ENCODE measurements around the gene TCAIM. TPM values are rescaled to one million over a fixed set of nuclear protein-coding genes. Genes with fewer than 3 reads are reported as not detected.

Gene TCAIM
- polyA plus RNA-seq, 2 donors = 9.7 TPM

DNA sequence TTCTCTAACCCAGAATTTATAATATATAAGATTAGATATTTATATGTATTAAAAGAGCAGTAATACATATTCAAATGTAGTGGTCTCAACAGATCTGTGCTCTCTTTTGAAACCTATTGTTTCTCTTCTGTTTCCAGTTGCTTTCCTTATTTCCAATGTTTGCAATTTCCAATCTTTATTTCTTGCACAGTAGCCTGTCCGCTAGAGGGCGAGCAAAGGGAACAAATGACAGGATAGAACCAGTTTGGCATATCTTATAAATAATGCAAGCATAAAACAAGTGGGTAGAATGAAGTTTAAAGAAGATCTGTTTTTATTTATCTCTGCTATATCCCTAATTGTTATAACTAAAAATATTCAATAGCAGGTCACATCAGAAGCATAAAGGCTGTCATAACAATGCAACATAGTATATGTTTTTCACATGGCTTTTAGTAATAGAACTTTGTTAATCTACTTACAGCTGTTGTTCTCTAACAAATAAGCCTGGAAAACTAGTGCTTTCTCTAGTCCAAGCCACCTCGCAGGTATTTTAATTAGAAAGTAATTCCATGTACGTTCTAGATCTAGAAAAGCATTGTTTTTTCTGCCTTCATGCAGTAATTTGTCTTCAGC lies 15.1 kb upstream of the TCAIM start:
- H3K9me3 ChIP-seq (ENCODE audit: control insufficient read depth in 2 of 2, insufficient read depth in 1 of 2, low read depth in 1 of 2, low read length in 1 of 2) = no peaks in the 10 kb centered on the region
- H3K36me3 ChIP-seq (ENCODE audit: control insufficient read depth in 2 of 2, insufficient read depth in 2 of 2, low read length in 1 of 2) = no peaks in the 10 kb centered on the region
- 4 to 5% methylated on average over 4 of the region's 4 CpGs for WGBS, 2 donors
- no peak overlapping the region for H3K4me3 ChIP-seq (ENCODE audit: low read depth in 1 of 2, low read length in 2 of 2)
- H3K27me3 ChIP-seq (ENCODE audit: control insufficient read depth in 1 of 2, insufficient read depth in 2 of 2, low read length in 2 of 2) = no peaks in the 10 kb centered on the region
- H3K27ac ChIP-seq (ENCODE audit: low read depth in 2 of 2, low read length in 1 of 2) = no peak overlapping the region
- no peaks in the 10 kb centered on the region for H3K4me1 ChIP-seq (ENCODE audit: control insufficient read depth in 2 of 2, insufficient read depth in 2 of 2, low read length in 1 of 2)

DNA sequence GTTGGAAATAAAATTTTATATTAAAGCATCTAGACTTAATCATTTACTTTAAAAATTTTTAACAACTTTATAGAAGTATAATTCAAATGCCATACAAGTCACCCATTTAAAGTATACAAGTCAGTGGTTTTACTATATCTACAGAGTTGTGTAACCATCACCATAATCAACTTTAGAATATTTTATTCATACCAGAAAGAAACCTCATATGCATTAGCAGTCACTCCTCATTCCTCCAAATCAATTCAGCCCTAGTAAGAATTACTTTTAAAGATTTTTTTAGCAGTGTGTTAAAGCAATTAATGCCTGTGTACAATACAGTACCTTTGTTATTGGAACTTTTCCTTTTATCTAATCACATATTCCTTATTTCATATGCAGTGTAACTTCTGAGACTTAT lies 14.0 kb upstream of the TCAIM start:
- Histone ChIP-seq H3K27ac (ENCODE audit: low read depth in 2 of 2, low read length in 1 of 2) (no peak overlapping the region), H3K36me3 (ENCODE audit: control insufficient read depth in 2 of 2, insufficient read depth in 2 of 2, low read length in 1 of 2) (no peaks in the 10 kb centered on the region), H3K4me1 (ENCODE audit: control insufficient read depth in 2 of 2, insufficient read depth in 2 of 2, low read length in 1 of 2) (no peaks in the 10 kb centered on the region), H3K4me3 (ENCODE audit: low read depth in 1 of 2, low read length in 2 of 2) (no peak overlapping the region), H3K9me3 (ENCODE audit: control insufficient read depth in 2 of 2, insufficient read depth in 1 of 2, low read depth in 1 of 2, low read length in 1 of 2) (no peaks in the 10 kb centered on the region), H3K27me3 (ENCODE audit: control insufficient read depth in 1 of 2, insufficient read depth in 2 of 2, low read length in 2 of 2) (no peaks in the 10 kb centered on the region)

DNA sequence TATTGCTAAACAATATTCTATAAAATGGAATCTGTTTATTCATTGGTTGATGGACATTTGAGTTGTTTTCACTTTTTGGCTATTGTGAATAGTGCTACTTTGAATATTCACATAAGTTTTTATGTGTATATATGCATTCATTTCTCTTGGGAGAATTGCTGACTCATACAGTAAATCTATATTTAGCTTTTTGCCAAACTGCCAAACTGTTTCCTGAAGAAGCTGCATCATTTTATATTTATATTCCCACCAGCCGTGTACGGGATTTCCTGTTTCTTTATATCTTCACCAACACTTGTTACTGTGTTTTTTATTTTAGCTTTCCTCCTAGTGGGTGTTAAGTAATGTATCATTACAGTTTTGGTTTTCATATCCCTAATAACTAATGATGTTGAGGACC lies 12.5 kb upstream of the TCAIM start:
- H3K27me3 ChIP-seq (ENCODE audit: control insufficient read depth in 1 of 2, insufficient read depth in 2 of 2, low read length in 2 of 2) = no peaks in the 10 kb centered on the region
- 38 to 47% methylated on average over 2 of the region's 2 CpGs for WGBS, 2 donors

DNA sequence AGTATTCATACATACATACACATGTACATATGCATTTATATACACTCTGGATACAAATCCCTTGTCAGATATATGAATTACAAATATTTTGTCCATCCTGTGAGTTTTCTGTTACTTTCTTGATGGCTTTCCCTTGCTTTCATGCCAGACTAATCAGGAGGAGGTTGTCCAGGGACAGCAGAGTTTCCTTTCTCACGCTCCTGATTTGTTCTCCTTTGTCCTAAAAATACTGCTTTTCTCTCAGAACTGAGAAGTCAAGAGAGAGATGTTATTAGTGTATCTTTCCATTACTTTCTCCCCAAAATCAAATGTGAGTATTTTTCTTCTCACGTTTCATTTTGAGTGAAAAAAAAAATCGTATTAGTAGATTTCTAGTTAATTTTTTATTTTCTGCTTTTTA lies 12.1 kb upstream of the TCAIM start:
- Histone ChIP-seq H3K4me1 (ENCODE audit: control insufficient read depth in 2 of 2, insufficient read depth in 2 of 2, low read length in 1 of 2) (no peaks in the 10 kb centered on the region), H3K9me3 (ENCODE audit: control insufficient read depth in 2 of 2, insufficient read depth in 1 of 2, low read depth in 1 of 2, low read length in 1 of 2) (no peaks in the 10 kb centered on the region), H3K27ac (ENCODE audit: low read depth in 2 of 2, low read length in 1 of 2) (no peak overlapping the region), H3K36me3 (ENCODE audit: control insufficient read depth in 2 of 2, insufficient read depth in 2 of 2, low read length in 1 of 2) (no peaks in the 10 kb centered on the region), H3K27me3 (ENCODE audit: control insufficient read depth in 1 of 2, insufficient read depth in 2 of 2, low read length in 2 of 2) (no peaks in the 10 kb centered on the region), H3K4me3 (ENCODE audit: low read depth in 1 of 2, low read length in 2 of 2) (no peak overlapping the region)
- 81 to 85% methylated on average over 3 of the region's 3 CpGs for WGBS, 2 donors

More for the DNA sequence above, 12.5 kb upstream of the TCAIM start:
- Histone ChIP-seq H3K4me1 (ENCODE audit: control insufficient read depth in 2 of 2, insufficient read depth in 2 of 2, low read length in 1 of 2) (no peaks in the 10 kb centered on the region), H3K9me3 (ENCODE audit: control insufficient read depth in 2 of 2, insufficient read depth in 1 of 2, low read depth in 1 of 2, low read length in 1 of 2) (no peaks in the 10 kb centered on the region), H3K4me3 (ENCODE audit: low read depth in 1 of 2, low read length in 2 of 2) (no peak overlapping the region), H3K36me3 (ENCODE audit: control insufficient read depth in 2 of 2, insufficient read depth in 2 of 2, low read length in 1 of 2) (no peaks in the 10 kb centered on the region), H3K27ac (ENCODE audit: low read depth in 2 of 2, low read length in 1 of 2) (no peak overlapping the region)

DNA sequence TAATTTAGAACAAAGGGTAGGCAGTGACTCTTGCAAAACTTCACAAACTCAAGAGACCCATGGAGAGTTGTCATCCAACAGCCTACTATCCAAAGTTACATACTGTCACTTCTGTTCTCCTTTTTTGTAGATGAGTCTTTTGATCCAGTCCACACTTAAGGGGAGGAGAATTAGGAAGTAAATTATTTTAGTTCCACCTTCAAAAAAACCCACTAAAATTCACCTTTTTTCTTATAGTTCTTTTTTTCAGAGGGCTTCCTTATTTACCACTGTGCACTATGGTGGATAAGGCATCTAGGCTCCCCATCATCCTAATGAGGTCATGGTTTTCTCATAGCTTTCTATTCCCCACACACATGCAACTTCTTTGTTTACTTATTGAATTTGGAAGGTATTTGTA lies 8.6 kb upstream of the TCAIM start:
- Histone ChIP-seq H3K27ac (ENCODE audit: low read depth in 2 of 2, low read length in 1 of 2) (no peak overlapping the region), H3K4me3 (ENCODE audit: low read depth in 1 of 2, low read length in 2 of 2) (no peak overlapping the region), H3K36me3 (ENCODE audit: control insufficient read depth in 2 of 2, insufficient read depth in 2 of 2, low read length in 1 of 2) (no peaks in the 10 kb centered on the region), H3K9me3 (ENCODE audit: control insufficient read depth in 2 of 2, insufficient read depth in 1 of 2, low read depth in 1 of 2, low read length in 1 of 2) (no peaks in the 10 kb centered on the region), H3K27me3 (ENCODE audit: control insufficient read depth in 1 of 2, insufficient read depth in 2 of 2, low read length in 2 of 2) (no peaks in the 10 kb centered on the region), H3K4me1 (ENCODE audit: control insufficient read depth in 2 of 2, insufficient read depth in 2 of 2, low read length in 1 of 2) (no peaks in the 10 kb centered on the region)

DNA sequence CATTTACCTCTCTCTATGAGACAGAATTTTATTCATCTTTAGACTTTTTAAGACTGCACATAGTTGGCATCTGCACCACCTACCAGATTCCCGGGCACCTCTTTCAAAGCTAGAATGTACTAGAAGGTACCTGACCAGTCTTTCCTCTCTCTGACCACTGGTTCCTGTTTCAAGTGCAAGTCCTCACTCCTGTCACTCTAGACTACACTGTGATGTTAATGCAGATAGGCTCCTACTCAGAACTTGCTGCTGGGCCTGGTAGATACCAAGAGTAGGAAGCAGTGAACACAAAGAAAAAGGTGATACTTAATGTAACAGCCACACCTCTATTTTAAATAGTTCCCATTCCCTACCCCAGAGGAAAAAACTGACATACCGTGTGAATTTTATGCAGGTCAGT lies 8.1 kb upstream of the TCAIM start:
- H3K4me1 ChIP-seq (ENCODE audit: control insufficient read depth in 2 of 2, insufficient read depth in 2 of 2, low read length in 1 of 2) = no peaks in the 10 kb centered on the region
- 83 to 86% methylated on average over 2 of the region's 2 CpGs for WGBS, 2 donors
- H3K36me3 ChIP-seq (ENCODE audit: control insufficient read depth in 2 of 2, insufficient read depth in 2 of 2, low read length in 1 of 2) = no peaks in the 10 kb centered on the region
- no peaks in the 10 kb centered on the region for H3K27me3 ChIP-seq (ENCODE audit: control insufficient read depth in 1 of 2, insufficient read depth in 2 of 2, low read length in 2 of 2)
- no peak overlapping the region for H3K27ac ChIP-seq (ENCODE audit: low read depth in 2 of 2, low read length in 1 of 2)
- no peaks in the 10 kb centered on the region for H3K9me3 ChIP-seq (ENCODE audit: control insufficient read depth in 2 of 2, insufficient read depth in 1 of 2, low read depth in 1 of 2, low read length in 1 of 2)
- H3K4me3 ChIP-seq (ENCODE audit: low read depth in 1 of 2, low read length in 2 of 2) = no peak overlapping the region

DNA sequence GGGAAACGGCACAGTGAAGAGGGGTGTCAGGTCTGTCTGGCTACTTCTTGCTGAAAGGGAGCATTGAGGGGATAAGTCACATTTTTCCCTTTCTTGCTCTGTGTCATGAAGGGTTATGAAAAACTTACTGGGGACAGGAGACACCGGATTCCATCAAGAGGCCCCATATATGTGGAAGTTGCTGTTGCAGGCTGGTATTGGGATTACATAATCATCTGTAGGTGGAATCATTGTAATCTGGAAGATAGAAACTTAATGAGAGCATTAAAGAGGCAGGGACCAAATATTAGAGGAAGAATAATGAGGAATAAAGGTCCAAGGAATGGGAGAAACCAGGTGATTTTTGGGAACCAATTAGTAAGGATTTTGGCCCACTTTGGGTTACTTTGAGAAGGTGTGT lies 4.2 kb upstream of the TCAIM start:
- Histone ChIP-seq H3K36me3 (ENCODE audit: control insufficient read depth in 2 of 2, insufficient read depth in 2 of 2, low read length in 1 of 2) (no peaks in the 10 kb centered on the region), H3K4me1 (ENCODE audit: control insufficient read depth in 2 of 2, insufficient read depth in 2 of 2, low read length in 1 of 2) (peaks cover 0 to 2% of the 10 kb centered on the region in 2 donors), H3K27ac (ENCODE audit: low read depth in 2 of 2, low read length in 1 of 2) (no peak overlapping the region), H3K27me3 (ENCODE audit: control insufficient read depth in 1 of 2, insufficient read depth in 2 of 2, low read length in 2 of 2) (no peaks in the 10 kb centered on the region), H3K4me3 (ENCODE audit: low read depth in 1 of 2, low read length in 2 of 2) (no peak overlapping the region), H3K9me3 (ENCODE audit: control insufficient read depth in 2 of 2, insufficient read depth in 1 of 2, low read depth in 1 of 2, low read length in 1 of 2) (no peaks in the 10 kb centered on the region)
- 89 to 94% methylated on average over 2 of the region's 2 CpGs for WGBS, 2 donors

DNA sequence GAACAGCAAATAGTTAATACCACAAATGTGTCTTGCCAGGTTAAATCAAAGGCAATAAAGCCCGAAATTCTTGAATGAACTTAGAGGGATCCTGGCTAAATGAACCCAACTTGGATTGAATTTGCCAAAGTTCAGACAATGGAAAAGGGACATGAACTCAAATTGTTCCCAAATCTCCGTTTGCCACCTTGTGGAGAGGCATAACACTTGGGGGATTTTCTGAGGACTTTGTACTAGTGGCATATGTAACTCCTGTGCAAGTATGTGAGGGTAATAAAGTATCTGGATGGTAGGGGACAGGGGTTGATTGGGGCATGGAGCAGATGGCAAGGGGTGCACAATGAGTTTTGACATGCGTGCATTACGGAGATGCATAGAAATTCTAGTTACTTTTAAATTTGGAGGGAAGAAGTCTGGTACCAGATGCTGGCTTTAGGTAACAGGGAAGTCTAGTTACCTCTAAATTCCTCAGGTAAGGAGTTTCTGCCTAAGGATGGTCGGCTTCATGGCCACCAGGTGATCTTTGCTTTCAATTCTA lies 1.2 kb upstream of the TCAIM start:
- WGBS, 2 donors = 48 to 50% methylated on average over 5 of the region's 5 CpGs
- Histone ChIP-seq H3K27ac (ENCODE audit: low read depth in 2 of 2, low read length in 1 of 2) (peak overlapping the region; percentile 53 to 96), H3K4me3 (ENCODE audit: low read depth in 1 of 2, low read length in 2 of 2) (peak overlapping the region in 1 of 2 donors; percentile 87), H3K9me3 (ENCODE audit: control insufficient read depth in 2 of 2, insufficient read depth in 1 of 2, low read depth in 1 of 2, low read length in 1 of 2) (no peaks in the 10 kb centered on the region), H3K27me3 (ENCODE audit: control insufficient read depth in 1 of 2, insufficient read depth in 2 of 2, low read length in 2 of 2) (no peaks in the 10 kb centered on the region), H3K36me3 (ENCODE audit: control insufficient read depth in 2 of 2, insufficient read depth in 2 of 2, low read length in 1 of 2) (no peaks in the 10 kb centered on the region), H3K4me1 (ENCODE audit: control insufficient read depth in 2 of 2, insufficient read depth in 2 of 2, low read length in 1 of 2) (peaks cover 0 to 2% of the 10 kb centered on the region in 2 donors)

DNA sequence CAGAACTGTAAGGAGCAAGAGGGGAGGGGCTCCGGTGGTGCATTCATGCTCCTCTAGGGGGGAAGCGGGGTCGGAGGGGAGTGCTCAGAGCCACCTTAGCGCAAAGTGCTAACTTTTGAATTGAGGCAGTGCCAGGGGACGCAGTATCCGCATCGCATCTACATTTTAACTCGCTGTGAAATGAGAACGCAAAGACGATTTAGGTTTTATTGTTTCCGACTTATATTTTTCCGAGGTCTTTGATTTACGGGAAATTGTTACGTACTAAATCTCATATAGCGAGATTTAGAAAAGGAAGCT lies 212 bp downstream of the TCAIM start:
- no peaks in the 10 kb centered on the region for H3K27me3 ChIP-seq (ENCODE audit: control insufficient read depth in 1 of 2, insufficient read depth in 2 of 2, low read length in 2 of 2)
- peak overlapping the region; percentile 80 to 87 for H3K4me3 ChIP-seq (ENCODE audit: low read depth in 1 of 2, low read length in 2 of 2)
- H3K4me1 ChIP-seq (ENCODE audit: control insufficient read depth in 2 of 2, insufficient read depth in 2 of 2, low read length in 1 of 2) = peaks cover 0 to 2% of the 10 kb centered on the region in 2 donors
- no peaks in the 10 kb centered on the region for H3K36me3 ChIP-seq (ENCODE audit: control insufficient read depth in 2 of 2, insufficient read depth in 2 of 2, low read length in 1 of 2)
- H3K9me3 ChIP-seq (ENCODE audit: control insufficient read depth in 2 of 2, insufficient read depth in 1 of 2, low read depth in 1 of 2, low read length in 1 of 2) = no peaks in the 10 kb centered on the region
- WGBS, 2 donors = 0% methylated on average over 15 of the region's 15 CpGs
- H3K27ac ChIP-seq (ENCODE audit: low read depth in 2 of 2, low read length in 1 of 2) = peak overlapping the region; percentile 95 to 96

DNA sequence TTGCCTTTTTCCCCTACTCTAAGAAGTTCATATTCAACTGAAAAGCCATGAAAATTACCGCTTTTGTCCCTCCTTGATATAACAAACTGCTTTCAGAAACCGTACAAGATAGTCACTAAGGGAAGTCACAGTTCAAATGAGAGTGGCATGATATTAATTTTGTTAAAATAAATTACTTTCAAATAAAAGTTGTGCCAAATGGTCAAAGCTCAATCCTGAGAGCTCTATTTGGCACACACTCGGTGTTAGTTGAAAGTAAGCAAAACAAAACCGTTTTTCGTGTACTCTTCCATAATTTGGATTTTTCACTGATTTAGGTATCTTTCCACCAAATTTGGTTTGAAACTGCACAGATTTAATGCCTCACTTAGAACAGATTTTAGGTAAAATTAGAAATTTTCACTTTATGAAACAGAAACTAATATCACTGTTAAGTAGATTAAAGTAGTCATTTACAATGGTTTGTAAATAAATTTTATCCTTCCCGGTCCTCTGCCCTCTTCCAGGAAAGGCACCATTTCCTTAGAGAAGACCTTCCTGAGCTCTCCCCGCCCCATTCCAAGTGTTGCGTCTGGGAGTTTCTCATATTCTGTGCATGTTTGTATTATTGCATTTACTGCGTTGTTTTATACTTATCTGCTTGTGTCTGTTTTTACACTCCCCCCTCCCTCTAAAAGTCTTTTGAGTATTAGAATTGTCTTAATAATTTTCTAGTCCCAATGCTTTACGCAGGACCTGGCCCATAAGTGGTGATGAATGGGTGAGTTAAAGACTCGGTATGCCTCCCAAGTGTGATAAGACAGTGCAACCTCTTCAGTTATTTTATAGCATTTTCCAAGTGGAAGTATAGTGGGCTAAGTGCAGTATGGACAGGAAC lies 853 bp downstream of the TCAIM start:
- no peaks in the 10 kb centered on the region for H3K9me3 ChIP-seq (ENCODE audit: control insufficient read depth in 2 of 2, insufficient read depth in 1 of 2, low read depth in 1 of 2, low read length in 1 of 2)
- peak overlapping the region in 1 of 2 donors; percentile 87 for H3K4me3 ChIP-seq (ENCODE audit: low read depth in 1 of 2, low read length in 2 of 2)
- H3K4me1 ChIP-seq (ENCODE audit: control insufficient read depth in 2 of 2, insufficient read depth in 2 of 2, low read length in 1 of 2) = peaks cover 0 to 2% of the 10 kb centered on the region in 2 donors
- peak overlapping the region; percentile 38 to 51 for H3K27ac ChIP-seq (ENCODE audit: low read depth in 2 of 2, low read length in 1 of 2)
- no peaks in the 10 kb centered on the region for H3K36me3 ChIP-seq (ENCODE audit: control insufficient read depth in 2 of 2, insufficient read depth in 2 of 2, low read length in 1 of 2)
- 23 to 29% methylated on average over 11 of the region's 11 CpGs for WGBS, 2 donors
- no peaks in the 10 kb centered on the region for H3K27me3 ChIP-seq (ENCODE audit: control insufficient read depth in 1 of 2, insufficient read depth in 2 of 2, low read length in 2 of 2)

All from esophagus (tissue), 2 donors.